H9 (cell line): ENCODE data around the gene RNGTT. TPM values are rescaled to one million over a fixed set of nuclear protein-coding genes. Genes with fewer than 3 reads are reported as not detected.

Source experiments
- DNase-seq: peaks from one replicate; pipeline ENCODE4 v3.0.0-alpha.2; 2017
- H2AFZ ChIP-seq: one replicate; pipeline ENCODE4 v1.6.1; 2013; ENCODE audit warnings: mild to moderate bottlenecking, low read length, control low read depth, moderate library complexity
- H2AK5ac ChIP-seq: 2 replicates; pipeline ENCODE4 v1.6.1; 2013; ENCODE audit warnings: low read length, control low read depth, mixed read lengths; ENCODE audit not compliant: insufficient read length
- H2BK120ac ChIP-seq: one replicate; pipeline ENCODE4 v1.6.1; 2013; ENCODE audit warnings: low read depth, mild to moderate bottlenecking, low read length, control low read depth, inconsistent platforms; ENCODE audit not compliant: poor library complexity, severe bottlenecking
- H2BK12ac ChIP-seq: 2 replicates; pipeline ENCODE4 v1.6.1; 2013; ENCODE audit warnings: low read length, control low read depth, mixed read lengths, low read depth; ENCODE audit not compliant: insufficient read length
- H2BK15ac ChIP-seq: 2 replicates; pipeline ENCODE4 v1.6.1; 2013; ENCODE audit warnings: low read depth, low read length, control low read depth
- H2BK20ac ChIP-seq: one replicate; pipeline ENCODE4 v1.6.1; 2013; ENCODE audit warnings: low read depth, mild to moderate bottlenecking, low read length, control low read depth, inconsistent platforms; ENCODE audit not compliant: poor library complexity, severe bottlenecking
- H2BK5ac ChIP-seq: 2 replicates; pipeline ENCODE4 v1.6.1; 2013; ENCODE audit warnings: low read length, control low read depth, mixed read lengths; ENCODE audit not compliant: insufficient read length
- H3K14ac ChIP-seq: 2 replicates; pipeline ENCODE4 v1.6.1; 2013; ENCODE audit warnings: low read length, control low read depth; ENCODE audit not compliant: insufficient read depth
- H3K18ac ChIP-seq: 2 replicates; pipeline ENCODE4 v1.6.1; 2013; ENCODE audit warnings: low read depth, mild to moderate bottlenecking, mixed read lengths, low read length, control low read depth; ENCODE audit not compliant: insufficient read length
- H3K23ac ChIP-seq: 2 replicates; pipeline ENCODE4 v1.6.1; 2013; ENCODE audit warnings: low read length, control low read depth, mixed read lengths, low read depth; ENCODE audit not compliant: insufficient read length
- H3K23me2 ChIP-seq: 2 replicates; pipeline ENCODE4 v1.6.1; 2013; ENCODE audit warnings: low read depth, mild to moderate bottlenecking, mixed read lengths, low read length, control low read depth; ENCODE audit not compliant: insufficient read length, poor library complexity, severe bottlenecking
- H3K27ac ChIP-seq: 2 replicates; pipeline ENCODE4 v1.5.1; 2013; ENCODE audit warnings: low read length, control low read depth, mixed read lengths, low read depth; ENCODE audit not compliant: insufficient read length
- H3K27me3 ChIP-seq: 2 replicates; pipeline ENCODE4 v1.6.1; 2013; ENCODE audit warnings: low read length, control low read depth, inconsistent platforms; ENCODE audit not compliant: insufficient read depth
- H3K4ac ChIP-seq: 2 replicates; pipeline ENCODE4 v1.6.1; 2013; ENCODE audit warnings: low read depth, mild to moderate bottlenecking, control low read depth, inconsistent platforms, low read length, moderate library complexity
- H3K4me1 ChIP-seq: 2 replicates; pipeline ENCODE4 v1.6.1; 2013; ENCODE audit warnings: low read length, control low read depth, inconsistent platforms; ENCODE audit not compliant: insufficient read depth
- H3K4me2 ChIP-seq: 2 replicates; pipeline ENCODE4 v1.6.1; 2013; ENCODE audit warnings: low read length, control low read depth, mixed read lengths; ENCODE audit not compliant: insufficient read length, insufficient read depth
- H3K56ac ChIP-seq: 2 replicates; pipeline ENCODE4 v1.6.1; 2013; ENCODE audit warnings: low read depth, mild to moderate bottlenecking, mixed read lengths, low read length, control low read depth; ENCODE audit not compliant: insufficient read length
- H3K79me1 ChIP-seq: 2 replicates; pipeline ENCODE4 v1.6.1; 2013; ENCODE audit warnings: low read depth, mild to moderate bottlenecking, moderate library complexity, low read length, control low read depth, inconsistent platforms; ENCODE audit not compliant: insufficient read depth, poor library complexity, severe bottlenecking
- H3K79me2 ChIP-seq: 2 replicates; pipeline ENCODE4 v1.6.1; 2013; ENCODE audit warnings: low read length, control low read depth, inconsistent platforms; ENCODE audit not compliant: insufficient read depth
- H3K9ac ChIP-seq: 2 replicates; pipeline ENCODE4 v1.6.1; 2013; ENCODE audit warnings: low read length, control low read depth, mixed read lengths; ENCODE audit not compliant: insufficient read length; ENCODE audit errors: extremely low read depth
- H3K9me3 ChIP-seq: one replicate; pipeline ENCODE4 v1.6.1; 2013; ENCODE audit warnings: low read depth, low read length, inconsistent platforms; ENCODE audit not compliant: control insufficient read depth
- H3T11ph ChIP-seq: one replicate; pipeline ENCODE4 v1.6.1; 2013; ENCODE audit warnings: mild to moderate bottlenecking, low read length, control low read depth, inconsistent platforms
- H4K20me1 ChIP-seq: one replicate; pipeline ENCODE4 v1.6.1; 2013; ENCODE audit not compliant: control insufficient read depth, insufficient read length, insufficient read depth
- H4K5ac ChIP-seq: 2 replicates; pipeline ENCODE4 v1.6.1; 2013; ENCODE audit warnings: low read depth, mild to moderate bottlenecking, mixed read lengths, low read length, control low read depth; ENCODE audit not compliant: insufficient read length
- H4K8ac ChIP-seq: replicated peaks from 2 replicates; pipeline ENCODE4 v1.6.1; 2013; ENCODE audit warnings: low read length, control low read depth, mixed read lengths, low read depth; ENCODE audit not compliant: insufficient read length
- H4K91ac ChIP-seq: 2 replicates; pipeline ENCODE4 v1.6.1; 2013; ENCODE audit warnings: low read depth, mild to moderate bottlenecking, moderate library complexity, mixed read lengths, low read length, control low read depth; ENCODE audit not compliant: insufficient read length
- H3K27ac Mint-ChIP-seq, 3 experiments: 2 replicates in 2 of 3; 3 replicates in 1 of 3; pipeline ENCODE4 v1.8.0; 2020 to 2021; ENCODE audit warnings: mixed read lengths in 3 of 3, mild to moderate bottlenecking in 1 of 3, moderate library complexity in 1 of 3
- H3K27me3 Mint-ChIP-seq: 2 replicates; pipeline ENCODE4 v1.8.0; 2021; ENCODE audit warnings: low read depth, mild to moderate bottlenecking, moderate library complexity, mixed read lengths
- H3K36me3 Mint-ChIP-seq, 3 experiments: 2 replicates in 2 of 3; 3 replicates in 1 of 3; pipeline ENCODE4 v1.8.0; 2020 to 2021; ENCODE audit warnings: low read depth in 3 of 3, mixed read lengths in 3 of 3; ENCODE audit not compliant: insufficient read depth in 1 of 3
- H3K4me1 Mint-ChIP-seq, 2 experiments: 2 replicates each; pipeline ENCODE4 v1.8.0; 2020; ENCODE audit warnings: mixed read lengths in 2 of 2
- H3K4me3 Mint-ChIP-seq, 2 experiments: 2 replicates in 1 of 2; 3 replicates in 1 of 2; pipeline ENCODE4 v1.8.0; 2020 to 2021; ENCODE audit warnings: mild to moderate bottlenecking in 2 of 2, mixed read lengths in 2 of 2, moderate library complexity in 1 of 2
- H3K9me3 Mint-ChIP-seq, 2 experiments: 2 replicates in 1 of 2; 3 replicates in 1 of 2; pipeline ENCODE4 v1.8.0; 2020; ENCODE audit warnings: mild to moderate bottlenecking in 2 of 2, mixed read lengths in 2 of 2, moderate library complexity in 1 of 2
- WGBS: extraction: QIAGEN DNeasy Blood & Tissue Kit; methylation state at CpG from one replicate; pipeline ENCODE4 v1.1.7; 2013; ENCODE audit warnings: missing lambda C conversion rate, low lambda C conversion rate, mixed read lengths; ENCODE audit not compliant: insufficient read length; ENCODE audit errors: extremely low coverage; 5-methylcytosine and 5-hydroxymethylcytosine counted together
- total RNA-seq: library from RNA; stranded (reverse); gene quantifications from 2 replicates; pipeline ENCODE4 v1.2.1, GENCODE V29; 2021
- TF ChIP-seq, protein P1 (sequence below): fragments of 200-600 bp; sonication (generic); conservative IDR thresholded peaks from 3 replicates; pipeline ENCODE4 v1.8.0; 2021; ENCODE audit warnings: antibody characterized with exemption, mild to moderate bottlenecking

RNGTT gene
- total RNA-seq, 1 experiment from 2014 or later: 20.5 TPM

DNA sequence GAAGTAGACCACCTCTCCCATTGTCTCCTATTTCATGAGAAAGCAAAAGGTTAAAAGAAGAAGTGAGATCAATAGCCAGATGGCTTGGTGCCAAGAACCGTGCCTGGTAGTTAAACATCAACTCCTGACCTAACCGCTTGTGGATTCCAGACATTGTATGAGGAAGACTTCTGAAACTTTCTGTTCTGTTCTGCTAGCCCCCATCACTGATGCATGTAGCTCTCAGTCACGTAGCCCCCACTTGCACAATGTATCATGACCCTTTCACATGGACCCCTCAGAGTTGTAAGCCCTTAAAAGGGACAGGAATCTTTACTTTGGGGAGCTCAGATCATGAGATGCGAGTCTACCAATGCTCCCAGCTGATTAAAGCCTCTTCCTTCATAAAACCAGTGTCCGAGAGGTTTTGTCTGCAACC lies 301.2 kb downstream of the RNGTT start:
- no peak overlapping the region for H2BK120ac ChIP-seq
- no peak overlapping the region for H2AFZ ChIP-seq
- H3K23me2 ChIP-seq: peaks cover 3% of the 10 kb centered on the region
- no peak overlapping the region for H2BK15ac ChIP-seq
- H4K20me1 ChIP-seq: no peaks in the 10 kb centered on the region
- no peak overlapping the region for H4K8ac ChIP-seq
- H3K14ac ChIP-seq: no peak overlapping the region
- no peak overlapping the region for H3K4ac ChIP-seq
- no peak overlapping the region for H4K5ac ChIP-seq
- H3K4me1 ChIP-seq: no peaks in the 10 kb centered on the region
- Mint-ChIP-seq H3K27ac (no peak overlapping the region), H3K4me1 (no peaks in the 10 kb centered on the region), H3K36me3 (peaks cover 37 to 48% (median 41%) of the 10 kb centered on the region in 3 experiments), H3K27me3 (no peaks in the 10 kb centered on the region; the same call in 1 of the 2 replicates), H3K9me3 (peaks cover 17 to 37% of the 10 kb centered on the region in 2 experiments), H3K4me3 (no peak overlapping the region)
- no peak overlapping the region for H3K18ac ChIP-seq
- no CpG with 5 or more reads among the region's 5 CpGs for WGBS
- H3K4me2 ChIP-seq: no peak overlapping the region
- no peak overlapping the region for H2BK5ac ChIP-seq
- H4K91ac ChIP-seq: no peak overlapping the region
- peaks cover 9% of the 10 kb centered on the region for H3K9me3 ChIP-seq
- no peak overlapping the region for H2BK20ac ChIP-seq
- H3K27ac ChIP-seq: no peak overlapping the region
- no peak overlapping the region for H2BK12ac ChIP-seq
- TF ChIP-seq, protein P1, sequence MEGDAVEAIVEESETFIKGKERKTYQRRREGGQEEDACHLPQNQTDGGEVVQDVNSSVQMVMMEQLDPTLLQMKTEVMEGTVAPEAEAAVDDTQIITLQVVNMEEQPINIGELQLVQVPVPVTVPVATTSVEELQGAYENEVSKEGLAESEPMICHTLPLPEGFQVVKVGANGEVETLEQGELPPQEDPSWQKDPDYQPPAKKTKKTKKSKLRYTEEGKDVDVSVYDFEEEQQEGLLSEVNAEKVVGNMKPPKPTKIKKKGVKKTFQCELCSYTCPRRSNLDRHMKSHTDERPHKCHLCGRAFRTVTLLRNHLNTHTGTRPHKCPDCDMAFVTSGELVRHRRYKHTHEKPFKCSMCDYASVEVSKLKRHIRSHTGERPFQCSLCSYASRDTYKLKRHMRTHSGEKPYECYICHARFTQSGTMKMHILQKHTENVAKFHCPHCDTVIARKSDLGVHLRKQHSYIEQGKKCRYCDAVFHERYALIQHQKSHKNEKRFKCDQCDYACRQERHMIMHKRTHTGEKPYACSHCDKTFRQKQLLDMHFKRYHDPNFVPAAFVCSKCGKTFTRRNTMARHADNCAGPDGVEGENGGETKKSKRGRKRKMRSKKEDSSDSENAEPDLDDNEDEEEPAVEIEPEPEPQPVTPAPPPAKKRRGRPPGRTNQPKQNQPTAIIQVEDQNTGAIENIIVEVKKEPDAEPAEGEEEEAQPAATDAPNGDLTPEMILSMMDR: no peak
- H3K79me2 ChIP-seq: no peaks in the 10 kb centered on the region
- DNase-seq: no peak
- H3K79me1 ChIP-seq: no peaks in the 10 kb centered on the region
- no peak overlapping the region for H3K56ac ChIP-seq
- H3K23ac ChIP-seq: no peak overlapping the region
- H3K27me3 ChIP-seq: no peaks in the 10 kb centered on the region
- no peak overlapping the region for H2AK5ac ChIP-seq
- no peak overlapping the region for H3T11ph ChIP-seq
- no peak overlapping the region for H3K9ac ChIP-seq
